NCI-H510A (cell line): ENCODE data around the gene HSPA12B.

Experiments
- DNase-seq: peaks from one replicate; lab custom pipeline; 2025; lab: John Stamatoyannopoulos, UW

Gene HSPA12B

GRCh38 chr20:3729811-3730540 is 2.5 kb upstream of the HSPA12B start:
- no peak for DNase-seq

- no peak for DNase-seq
These were observed 1.4 kb upstream of the HSPA12B start for GRCh38 chr20:3730803-3731672.

- DNase-seq: no peak
These were observed 550 bp upstream of the HSPA12B start for GRCh38 chr20:3731944-3732326.

GRCh38 chr20:3733119-3733995 is 872 bp downstream of the HSPA12B start:
- DNase-seq: no peak

- DNase-seq: no peak
These were observed 1.8 kb downstream of the HSPA12B start for GRCh38 chr20:3734111-3734843.

GRCh38 chr20:3735768-3736167 is 3.3 kb downstream of the HSPA12B start:
- no peak for DNase-seq

- no peak for DNase-seq
These were observed 5.9 kb downstream of the HSPA12B start for GRCh38 chr20:3738111-3739053.

GRCh38 chr20:3739054-3739925 is 6.8 kb downstream of the HSPA12B start:
- DNase-seq: no peak

GRCh38 chr20:3739926-3740451 is 7.5 kb downstream of the HSPA12B start:
- no peak for DNase-seq

GRCh38 chr20:3740615-3741301 is 8.3 kb downstream of the HSPA12B start:
- DNase-seq: no peak

GRCh38 chr20:3741836-3742458 is 9.5 kb downstream of the HSPA12B start:
- DNase-seq: no peak

- no peak for DNase-seq
These were observed 10.8 kb downstream of the HSPA12B start for GRCh38 chr20:3743251-3743650.

- DNase-seq: no peak
These were observed 11.6 kb downstream of the HSPA12B start for GRCh38 chr20:3744037-3744436.

- no peak for DNase-seq
These were observed 12.6 kb downstream of the HSPA12B start for GRCh38 chr20:3744806-3745685.

GRCh38 chr20:3745686-3746173 is 13.2 kb downstream of the HSPA12B start:
- no peak for DNase-seq

- no peak for DNase-seq
These were observed 15.0 kb downstream of the HSPA12B start for GRCh38 chr20:3747471-3747870.

GRCh38 chr20:3748073-3748472 is 15.6 kb downstream of the HSPA12B start:
- DNase-seq: no peak
